NCI-H146 (cell line): ENCODE data around the gene ZFPM1.
A peak's percentile ranks its signal among the peaks of the same experiment; 100 is the strongest.

Experiments used
- DNase-seq: peaks from one replicate; lab custom pipeline; 2025; lab: John Stamatoyannopoulos, UW

The ZFPM1 gene

DNA sequence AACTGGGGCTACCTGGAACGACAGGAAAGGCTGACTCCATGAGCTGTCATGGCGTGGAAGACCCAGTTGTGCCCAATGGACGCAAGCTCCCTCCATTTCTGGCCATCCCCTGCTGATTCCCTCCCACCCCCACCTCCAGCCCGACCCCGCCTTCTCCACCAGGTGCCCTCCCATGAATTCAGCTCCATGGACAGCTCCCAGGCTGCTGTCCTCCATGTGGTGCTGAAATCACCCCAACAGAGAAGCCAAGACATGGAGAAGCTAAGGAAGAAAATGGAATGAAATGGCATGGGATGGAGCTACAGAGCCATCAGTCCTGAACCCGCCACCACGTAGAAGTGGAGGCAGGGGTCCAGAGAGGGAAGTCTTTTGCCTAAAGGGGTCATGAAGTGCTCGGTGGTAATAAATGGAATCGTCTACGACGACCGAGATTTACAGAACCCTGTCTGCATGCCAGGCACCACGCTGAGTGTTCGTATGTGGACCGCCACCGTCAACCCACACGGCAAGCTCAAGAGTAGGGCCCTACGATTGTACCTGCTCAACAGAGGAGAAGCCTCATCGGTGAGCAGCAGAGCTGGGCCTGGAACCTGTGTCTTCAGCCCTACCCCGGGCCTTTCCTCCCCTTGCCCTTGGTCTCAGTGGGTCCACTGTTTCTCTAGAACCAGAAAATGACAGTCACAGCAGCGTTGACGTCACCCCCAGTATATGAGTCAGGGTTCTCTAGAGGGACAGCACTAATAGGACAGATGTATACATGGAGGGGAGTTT, 107.8 kb downstream of the ZFPM1 start:
- DNase-seq: no peak

DNA sequence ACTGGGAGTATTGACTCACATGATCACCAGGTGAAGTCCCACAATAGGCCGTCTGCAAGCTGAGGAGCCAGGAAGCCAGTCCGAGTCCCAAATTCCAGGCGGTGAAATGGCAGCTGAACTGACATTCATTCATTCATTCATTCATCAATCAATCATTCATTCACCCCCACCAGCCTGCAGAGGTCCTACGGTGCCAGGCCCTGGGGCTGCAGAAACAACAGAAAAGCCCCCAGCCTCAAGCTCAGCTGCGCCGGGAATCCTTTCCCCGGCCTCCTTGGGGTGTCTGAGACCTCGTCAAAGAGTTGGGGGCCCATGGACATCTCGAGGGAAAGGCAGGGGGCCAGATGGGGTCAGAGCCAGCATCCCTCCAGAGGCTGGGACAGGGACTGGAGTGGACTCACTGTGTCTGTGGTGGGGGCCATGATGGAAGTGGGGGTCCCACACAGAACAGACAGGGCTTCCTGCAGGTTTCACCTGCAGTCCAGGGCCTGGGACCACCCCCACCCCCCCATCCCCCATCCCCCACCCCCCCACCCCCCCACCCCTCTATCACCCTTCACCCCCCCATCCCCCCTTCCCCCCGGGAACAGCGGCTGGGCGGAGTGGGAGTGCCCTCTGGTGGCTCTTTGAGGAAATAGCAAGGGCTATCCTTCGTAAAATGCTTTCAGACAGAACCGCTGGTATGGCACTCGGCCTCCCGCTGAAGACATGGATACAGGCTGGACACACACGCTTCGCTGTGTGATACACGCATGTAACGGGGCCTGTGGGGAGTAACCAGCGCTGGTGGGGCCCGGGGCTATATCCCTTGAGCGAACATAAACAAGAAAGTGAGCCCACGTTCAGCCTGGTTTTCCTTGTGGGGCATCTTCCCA, 108.6 kb downstream of the ZFPM1 start:
- peak; percentile 39 for DNase-seq

DNA sequence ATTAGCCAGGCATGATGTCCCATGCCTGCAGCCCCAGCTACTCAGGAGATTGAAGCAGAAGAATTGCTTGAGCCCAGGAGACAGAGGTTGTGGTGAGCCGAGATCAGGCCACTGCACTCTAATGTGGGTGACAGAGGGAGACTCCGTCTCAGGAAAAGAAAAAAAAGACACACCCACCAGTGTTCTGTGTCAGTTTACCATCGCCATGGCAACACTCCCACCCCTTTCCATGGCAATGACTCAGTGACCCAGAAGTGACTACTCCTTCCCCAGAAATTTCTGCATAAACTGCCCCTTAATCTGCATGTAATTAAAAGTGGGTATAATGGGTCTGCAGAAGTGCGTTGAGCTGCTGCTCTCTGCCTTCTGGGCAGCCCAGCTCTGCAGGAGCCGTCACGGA, 113.1 kb downstream of the ZFPM1 start:
- DNase-seq: no peak

DNA sequence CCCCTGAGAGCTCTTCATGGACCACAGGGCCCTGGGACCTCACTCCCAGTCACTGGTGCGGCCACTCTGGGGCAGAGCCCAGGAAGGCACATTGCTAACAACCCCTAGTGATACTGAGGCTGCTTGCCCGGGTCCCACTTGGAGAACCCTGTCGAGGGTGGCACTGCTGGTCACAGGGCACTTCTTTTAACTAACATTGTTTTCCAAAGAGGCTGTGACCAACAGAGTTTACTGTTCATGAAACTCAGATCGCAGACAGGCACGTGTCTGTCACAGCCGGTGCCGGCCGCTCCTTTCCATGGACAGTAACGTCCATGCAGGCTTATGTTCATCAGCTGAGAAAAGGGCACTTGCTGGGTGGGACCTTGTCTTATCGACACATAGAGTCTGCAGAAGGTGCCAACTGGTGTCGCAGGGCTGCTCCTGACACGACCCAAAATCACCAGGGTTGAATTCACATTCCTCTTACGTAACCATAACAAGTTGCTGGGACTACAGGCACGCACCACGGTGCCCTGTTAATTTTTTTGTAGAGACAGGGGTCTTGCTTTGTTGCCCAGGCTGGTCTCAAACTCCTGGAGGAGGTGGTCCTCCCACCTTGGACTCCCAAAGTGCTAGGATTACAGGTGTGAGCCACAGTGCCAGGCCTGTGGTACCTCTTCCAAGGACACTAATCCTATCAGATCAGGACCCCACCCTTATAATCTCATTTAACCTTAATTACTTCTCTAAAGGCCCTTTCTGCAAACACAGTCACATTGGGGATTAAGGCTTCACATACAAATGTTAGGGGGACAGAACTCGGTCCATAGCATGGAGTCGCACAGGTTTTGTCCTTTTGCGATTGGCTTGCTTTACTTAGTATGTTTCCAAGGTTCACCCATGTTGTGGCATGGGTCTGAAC, 115.9 kb downstream of the ZFPM1 start:
- DNase-seq: no peak

DNA sequence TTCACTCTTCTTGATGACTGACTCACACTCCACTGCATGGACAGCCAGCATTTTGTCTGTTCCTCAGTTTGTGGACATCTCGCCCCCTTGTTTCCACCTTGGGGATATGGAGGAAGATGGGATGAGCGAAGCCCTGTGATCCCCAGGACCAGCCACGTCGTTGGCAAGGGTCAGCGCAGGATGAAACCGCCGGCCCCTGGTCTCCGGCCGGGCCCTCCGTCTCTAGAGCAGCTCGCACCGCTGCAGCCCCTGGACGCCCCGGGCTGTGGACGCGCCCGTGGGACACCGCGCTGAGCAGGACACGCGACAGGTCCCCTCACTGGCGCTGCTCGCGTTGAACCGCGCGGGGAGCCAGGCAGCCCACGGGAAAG, 116.5 kb downstream of the ZFPM1 start:
- no peak for DNase-seq

DNA sequence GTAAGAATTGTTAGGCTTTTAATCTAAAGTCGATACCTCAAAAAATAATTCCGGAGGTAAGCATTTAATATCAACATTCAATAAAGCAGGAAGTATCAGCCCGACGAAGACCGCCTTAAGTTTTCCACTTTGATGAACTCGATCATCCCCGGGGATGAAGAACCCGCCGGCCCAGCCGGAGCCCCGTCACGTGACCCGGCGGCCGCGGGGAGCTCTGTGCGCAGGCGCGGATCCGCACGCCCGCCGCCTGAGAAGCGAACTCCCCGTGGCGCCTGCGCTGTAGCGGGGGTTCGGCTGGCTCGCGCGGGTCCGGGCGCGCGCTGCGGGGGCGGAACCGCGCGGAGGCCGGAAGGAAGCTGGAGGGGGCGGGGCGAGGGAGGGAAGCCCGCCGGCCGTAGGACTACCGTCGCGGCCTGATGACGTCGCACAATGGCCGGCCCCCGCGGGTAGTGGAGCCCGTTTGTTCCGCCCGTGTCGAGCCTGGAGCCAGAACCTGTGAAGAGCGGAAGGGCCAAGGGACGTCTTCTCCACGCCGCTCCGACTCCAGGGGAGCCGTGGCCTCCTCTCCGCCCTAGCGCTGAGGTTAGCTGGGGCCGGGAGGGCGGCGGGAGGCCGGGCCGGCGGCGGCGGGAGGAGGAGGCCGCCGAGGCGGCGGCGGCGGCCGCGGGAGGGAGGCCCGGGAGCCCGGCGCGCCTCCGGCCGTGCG, 117.1 kb downstream of the ZFPM1 start, which contains the start of gene ZC3H18:
Gene ZC3H18, plus strand, starts transcription at position 419 of the 706 bp plus-strand sequence. CDS start 6,721 bp downstream, outside the sequence.
- DNase-seq: peak; percentile 90

DNA sequence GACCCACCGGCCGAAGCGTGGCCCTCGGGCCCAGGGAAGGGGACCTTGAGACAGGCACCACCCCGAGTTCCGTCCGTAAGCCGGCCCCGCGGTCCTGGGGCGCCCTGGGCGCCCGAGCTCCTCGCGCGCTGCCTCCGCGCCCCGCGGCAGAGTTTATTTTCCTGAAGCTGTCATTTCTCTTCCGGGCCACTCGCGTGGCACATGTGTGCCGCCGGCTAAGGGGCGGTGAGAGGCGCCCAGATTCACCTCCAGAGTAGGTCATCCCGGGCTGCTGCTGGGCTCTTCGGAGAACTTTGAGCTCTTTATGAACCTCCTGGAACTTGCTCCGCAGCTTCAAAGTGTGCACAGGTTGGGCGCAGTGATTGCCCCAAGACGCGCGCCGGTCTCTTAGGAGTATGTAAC, 117.6 kb downstream of the ZFPM1 start:
- DNase-seq: no peak

DNA sequence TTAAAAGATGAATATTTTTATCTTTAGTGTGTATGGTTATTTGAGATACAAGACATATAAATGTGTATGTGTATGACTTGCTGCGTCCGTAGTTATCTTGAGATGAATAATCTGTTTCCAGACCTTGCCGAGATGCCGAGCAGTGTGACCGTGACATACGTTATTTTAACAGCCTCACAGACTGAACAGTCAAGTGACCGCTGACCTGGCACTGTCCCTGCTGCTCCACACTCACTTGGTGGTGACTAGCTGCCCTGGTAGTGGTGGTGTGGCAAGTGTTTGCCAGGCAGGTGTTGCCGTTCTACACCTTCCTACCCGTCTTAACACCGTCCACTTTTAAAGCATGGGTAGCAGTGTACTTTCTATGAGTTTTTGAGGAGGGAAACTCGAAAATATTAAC, 122.2 kb downstream of the ZFPM1 start:
- no peak for DNase-seq

DNA sequence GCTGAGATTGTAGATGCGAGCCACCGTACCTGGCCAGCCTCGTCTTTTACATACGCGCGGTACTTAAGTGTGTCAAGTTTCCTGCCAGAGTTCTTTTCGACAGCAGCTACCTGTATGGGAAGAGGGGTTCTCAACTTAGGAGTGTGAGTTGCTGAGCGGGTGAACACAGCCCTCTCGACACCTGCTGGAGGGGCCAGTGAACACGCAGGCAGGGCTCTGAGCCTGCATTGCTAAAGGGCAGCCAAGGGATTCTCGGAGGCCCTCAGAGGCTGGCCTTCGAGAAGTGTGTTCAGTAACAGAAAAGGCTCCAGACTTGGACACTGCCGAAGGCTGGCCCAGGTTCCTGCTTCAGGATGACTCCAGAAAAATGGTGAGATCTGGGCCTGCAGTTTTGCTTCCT, 123.2 kb downstream of the ZFPM1 start:
- no peak for DNase-seq

DNA sequence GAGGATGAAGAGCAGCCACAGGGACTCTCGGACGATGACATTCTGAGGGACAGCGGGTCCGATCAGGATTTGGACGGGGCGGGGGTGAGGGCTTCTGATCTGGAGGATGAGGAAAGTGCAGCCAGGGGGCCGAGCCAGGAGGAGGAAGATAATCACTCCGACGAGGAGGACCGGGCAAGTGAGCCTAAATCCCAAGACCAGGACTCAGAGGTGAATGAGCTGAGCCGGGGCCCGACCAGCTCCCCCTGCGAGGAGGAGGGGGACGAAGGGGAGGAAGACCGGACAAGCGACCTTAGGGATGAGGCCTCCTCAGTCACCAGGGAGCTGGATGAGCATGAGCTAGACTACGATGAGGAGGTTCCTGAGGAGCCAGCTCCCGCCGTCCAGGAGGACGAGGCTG, 124.1 kb downstream of the ZFPM1 start:
- DNase-seq: no peak

DNA sequence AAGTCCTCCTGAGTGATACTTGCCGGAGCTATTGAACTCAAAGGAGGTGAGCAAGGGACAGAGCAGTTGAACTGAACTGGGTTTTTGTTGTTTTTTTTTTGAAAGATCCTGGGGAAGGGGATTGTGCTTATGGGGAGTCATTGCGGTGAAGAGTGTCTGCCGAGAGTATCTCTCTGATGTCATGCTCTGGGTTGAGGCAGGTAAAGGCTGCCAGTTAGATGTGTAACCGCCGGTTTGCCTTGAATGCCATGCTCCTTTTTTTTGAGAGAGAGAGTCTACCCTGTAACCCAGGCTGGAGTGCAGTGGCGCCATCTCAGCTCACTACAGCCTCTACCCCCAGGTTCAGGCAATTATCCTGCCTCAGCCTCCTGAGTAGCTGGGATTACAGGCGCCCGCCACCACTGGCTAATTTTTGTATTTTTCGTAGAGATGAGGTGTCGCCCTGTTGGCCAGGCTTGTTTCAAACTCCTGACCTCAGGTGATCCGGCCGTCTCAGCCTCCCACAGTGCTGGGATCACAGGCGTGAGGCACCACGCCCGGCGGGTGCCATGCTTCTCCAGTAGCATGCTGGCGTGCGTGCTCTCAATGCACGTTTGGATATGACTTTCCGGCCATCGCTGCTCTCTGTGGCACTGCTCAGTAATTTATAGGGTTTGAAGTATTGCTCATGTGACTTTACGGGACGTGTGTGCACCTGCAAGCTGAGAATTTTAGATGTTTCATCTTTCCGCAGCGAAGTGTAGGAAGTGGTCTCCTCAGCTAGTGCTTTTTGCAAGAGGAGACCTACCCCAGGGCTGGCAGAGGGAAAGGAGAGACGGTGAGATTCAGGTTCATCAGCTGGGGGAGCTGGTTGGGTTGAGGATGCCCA, 125.6 kb downstream of the ZFPM1 start:
- no peak for DNase-seq

DNA sequence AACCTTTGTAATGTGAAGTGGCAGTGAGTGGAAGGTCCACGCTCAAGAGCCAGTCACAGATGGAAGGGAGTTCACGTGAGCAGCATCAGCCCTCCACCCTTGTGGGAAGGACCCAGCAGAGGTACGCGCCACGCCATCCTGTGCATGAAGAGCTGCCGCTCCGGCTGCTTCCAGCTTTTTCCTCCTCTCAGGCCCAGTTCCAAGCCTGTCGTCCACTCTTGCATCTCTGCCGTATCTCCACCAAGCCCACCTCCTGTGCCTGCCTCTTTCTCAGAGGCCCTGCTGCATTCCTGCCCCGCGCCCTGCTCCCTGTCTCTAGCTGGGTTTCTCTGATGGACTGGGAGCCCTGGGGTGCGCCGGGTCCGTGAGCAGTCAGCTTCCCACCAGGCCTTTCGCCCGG, 127.3 kb downstream of the ZFPM1 start:
- DNase-seq: no peak

DNA sequence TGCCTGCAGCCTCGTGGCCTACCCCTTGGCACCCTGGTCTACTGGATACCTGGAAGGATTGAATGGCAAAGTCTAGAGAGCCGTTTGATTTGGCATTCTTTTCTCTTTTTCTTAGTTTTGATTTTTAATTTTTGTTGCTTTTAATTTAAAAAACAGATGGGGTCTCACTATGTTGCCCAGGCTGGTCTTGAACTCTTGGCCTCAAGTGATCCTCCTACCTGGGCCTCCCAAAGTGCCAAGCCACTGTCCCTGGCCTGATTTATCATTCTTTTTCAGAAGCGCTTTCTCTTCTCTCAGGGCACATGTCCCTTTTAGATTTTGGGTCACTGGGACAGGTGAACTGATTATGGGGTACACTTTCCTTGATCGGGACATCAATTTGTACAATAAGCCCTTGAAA, 128.0 kb downstream of the ZFPM1 start:
- no peak for DNase-seq

DNA sequence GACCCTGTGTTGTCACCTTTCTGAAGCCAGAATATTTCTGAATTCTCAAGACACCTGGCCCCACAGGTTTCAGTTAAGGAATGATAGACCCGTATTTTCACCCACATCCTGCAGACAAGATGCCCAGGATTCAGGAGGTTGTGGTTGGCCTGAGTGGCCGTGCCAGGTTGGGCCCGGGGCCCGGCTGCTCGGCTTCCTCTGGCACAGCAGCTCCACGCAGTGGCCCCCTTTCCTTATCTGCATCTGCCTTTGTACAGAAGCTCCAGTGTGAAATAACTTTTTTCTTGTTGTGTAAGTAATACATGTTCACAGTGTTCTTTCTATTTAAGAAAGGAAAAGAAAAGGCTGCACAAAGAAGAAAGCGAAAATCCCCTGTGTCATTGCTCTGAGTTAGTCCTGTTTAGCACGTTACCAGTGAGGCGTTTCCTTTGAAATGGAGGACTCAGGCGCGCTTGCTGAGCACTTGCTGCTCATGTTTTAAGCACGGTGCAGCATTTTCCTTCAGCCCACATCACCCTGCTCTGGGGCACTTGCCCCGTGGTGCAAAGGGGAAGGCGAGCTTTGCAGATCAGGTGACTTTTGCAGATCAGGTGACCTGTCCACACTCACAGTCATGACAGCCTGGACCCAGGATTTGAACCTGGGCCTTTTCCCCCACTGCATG, 130.0 kb downstream of the ZFPM1 start:
- DNase-seq: no peak

DNA sequence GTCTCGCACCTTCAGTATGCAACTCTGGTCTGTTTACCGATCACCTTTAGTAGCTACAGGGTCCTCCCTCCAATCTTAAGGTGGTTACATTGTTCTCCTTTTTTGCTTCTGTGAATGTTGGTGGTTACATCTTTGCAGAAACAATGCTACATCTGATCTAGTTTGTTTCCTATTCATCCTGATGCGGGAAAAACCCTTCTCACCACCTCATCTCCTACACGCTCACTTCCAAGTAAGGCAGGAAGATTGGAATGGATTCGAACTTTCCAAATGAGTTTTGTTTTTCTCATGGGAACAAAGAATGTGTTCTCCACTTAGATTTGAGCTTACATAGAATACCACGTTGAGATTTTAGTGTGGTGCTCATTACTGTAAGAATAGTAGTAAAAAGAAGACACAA, 131.6 kb downstream of the ZFPM1 start:
- DNase-seq: no peak

DNA sequence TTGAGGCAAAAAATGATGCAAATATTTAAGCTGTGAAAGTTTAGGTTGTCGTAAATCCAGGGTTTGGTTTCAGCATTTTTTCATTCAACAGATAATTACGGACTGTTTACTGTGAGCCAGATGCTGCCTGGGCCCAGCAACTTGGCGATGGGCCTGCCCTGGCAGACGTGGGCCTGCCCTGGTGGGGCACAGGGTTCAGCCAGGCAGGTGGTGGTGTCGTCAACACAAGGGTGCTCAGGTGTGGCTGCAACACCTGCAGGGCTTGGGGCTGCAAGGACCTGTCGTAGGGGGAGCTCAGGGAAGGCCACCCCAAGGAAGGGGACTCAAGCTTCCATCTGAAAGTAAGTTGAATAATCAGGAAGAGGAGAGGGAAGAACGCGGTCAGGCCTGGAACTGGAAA, 132.2 kb downstream of the ZFPM1 start:
- DNase-seq: no peak

DNA sequence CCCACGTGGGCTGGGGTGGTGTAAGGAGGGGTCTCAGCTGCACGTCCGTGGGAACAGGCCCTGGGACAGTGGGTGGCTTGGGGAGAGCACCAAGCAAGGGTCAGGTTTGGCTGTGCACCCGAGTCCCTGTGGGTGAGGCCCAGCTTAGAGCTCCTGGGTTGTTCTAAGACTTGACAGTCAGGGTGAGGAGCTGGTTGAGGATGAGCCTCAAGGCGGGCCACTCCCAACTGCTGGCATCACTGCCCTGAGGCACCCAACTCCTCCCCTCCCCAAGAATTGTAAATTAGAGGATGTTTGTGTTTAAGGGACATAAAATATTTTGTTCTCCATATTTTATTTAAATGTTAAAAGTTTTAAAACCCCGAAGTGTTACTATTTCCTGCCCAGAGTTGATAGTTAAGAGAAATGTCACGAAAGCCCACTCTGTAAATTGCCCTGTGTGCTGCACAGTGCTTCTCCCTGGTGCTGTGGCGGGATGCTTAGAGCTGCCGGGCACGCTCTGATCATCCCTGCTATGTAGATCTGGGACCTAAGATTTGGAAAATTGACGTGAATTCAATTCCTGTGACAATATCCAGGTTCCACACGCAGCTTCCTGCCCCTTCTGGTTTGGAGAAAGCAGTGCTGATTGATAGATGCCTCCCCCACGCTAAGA, 133.0 kb downstream of the ZFPM1 start:
- DNase-seq: no peak
